AG04450 (cell line): ENCODE measurements around the gene TSFM. TPM values are rescaled to one million over a fixed set of nuclear protein-coding genes. Genes with fewer than 3 reads are reported as not detected.

Source experiments
- CTCF ChIA-PET: fragments of 300-600, 350-600 bp; formaldehyde crosslinking; extraction: SDS; loops from one replicate; lab custom pipeline; 2022; ENCODE audit warnings: antibody characterized with exemption, inconsistent platforms; lab: Charles Lee
- POLR2A ChIA-PET: fragments of 350-600 bp; formaldehyde crosslinking; extraction: SDS; loops from one replicate; lab custom pipeline; 2021; ENCODE audit warnings: antibody characterized with exemption, inconsistent platforms; lab: Yijun Ruan, JAX
- DNase-seq: peaks from one replicate; pipeline ENCODE4 v3.0.0-alpha.2; 2011; ENCODE audit warnings: low read depth, low spot score
- H3K27ac ChIP-seq: one replicate; pipeline ENCODE4 v1.5.1; 2012; ENCODE audit warnings: low read depth, low read length, control low read depth
- H3K27me3 ChIP-seq: one replicate; pipeline ENCODE4 v1.6.0; 2012; ENCODE audit warnings: low read length; ENCODE audit not compliant: control insufficient read depth, insufficient read depth
- H3K4me3 ChIP-seq: 2 replicates; pipeline ENCODE4 v1.5.1; 2011; ENCODE audit warnings: mild to moderate bottlenecking, low read depth, low read length, control low read depth
- H3K9me3 ChIP-seq: 2 replicates; pipeline ENCODE4 v1.5.1; 2012; ENCODE audit warnings: low read length; ENCODE audit not compliant: control insufficient read depth, insufficient read depth
- CTCF ChIP-seq: IDR thresholded peaks from 2 replicates; pipeline ENCODE4 v1.5.1; 2011; ENCODE audit warnings: low read depth, low read length, control low read depth, inconsistent platforms
- polyA plus RNA-seq: library from polyadenylated mRNA; depleted of rRNA; stranded (reverse); fragments of >200 nt; gene quantifications from 2 replicates; pipeline ENCODE4 v1.2.3, GENCODE V29; 2011

Gene TSFM
- polyA plus RNA-seq, 1 experiment, result 22.3 TPM

GRCh38 chr12:57841445-57841844 is 58.9 kb downstream of the TSFM start:
- TF ChIP-seq CTCF, result no peak
- CTCF ChIA-PET, result interaction anchor here (3.9 to 4.0 kb wide), 2 partner anchors 55 to 62 kb away, joined by 22 to 44 read pairs; no protein-coding TSS in a partner anchor
- H3K4me3 ChIP-seq, result peak overlapping the region; percentile 35
- no peaks in the 10 kb centered on the region for H3K27me3 ChIP-seq
- no peak for DNase-seq
- POLR2A ChIA-PET, result no interaction called here
- peaks cover 7% of the 10 kb centered on the region; the same call in 1 of the 2 replicates for H3K9me3 ChIP-seq
- H3K27ac ChIP-seq, result no peak overlapping the region

- no peak for DNase-seq
- H3K9me3 ChIP-seq, result peaks cover 7% of the 10 kb centered on the region; the same call in 1 of the 2 replicates
- no peaks in the 10 kb centered on the region for H3K27me3 ChIP-seq
- H3K27ac ChIP-seq, result no peak overlapping the region
- CTCF ChIA-PET, result interaction anchor here (0.5 to 4.0 kb wide), 6 partner anchors 10 to 62 kb away, joined by 3 to 44 read pairs (median 14); no protein-coding TSS in a partner anchor
- peak overlapping the region; percentile 97 for H3K4me3 ChIP-seq
- TF ChIP-seq CTCF, result no peak
- POLR2A ChIA-PET, result interaction anchor here (1.1 to 5.7 kb wide), 5 partner anchors 10 to 56 kb away, joined by 4 to 114 read pairs (median 7); no protein-coding TSS in a partner anchor
Observed at GRCh38 chr12:57842342-57843294, 60.0 kb downstream of the TSFM start.

- H3K4me3 ChIP-seq, result peak overlapping the region; percentile 97
- DNase-seq, result peak; percentile 57
- POLR2A ChIA-PET, result interaction anchor here (0.6 to 5.7 kb wide), 11 partner anchors 8 to 1232 kb away, joined by 3 to 114 read pairs (median 10); no protein-coding TSS in a partner anchor
- H3K27me3 ChIP-seq, result no peaks in the 10 kb centered on the region
- peak overlapping the region; percentile 98 for H3K27ac ChIP-seq
- no peak for TF ChIP-seq CTCF
- CTCF ChIA-PET, result interaction anchor here (0.6 to 4.0 kb wide), 6 partner anchors 9 to 59 kb away, joined by 3 to 44 read pairs (median 7); no protein-coding TSS in a partner anchor
- peaks cover 7% of the 10 kb centered on the region; the same call in 1 of the 2 replicates for H3K9me3 ChIP-seq
Observed at GRCh38 chr12:57844709-57845477, 62.3 kb downstream of the TSFM start.

GRCh38 chr12:57845478-57846284 is 63.1 kb downstream of the TSFM start:
- H3K27me3 ChIP-seq, result no peaks in the 10 kb centered on the region
- no peak for DNase-seq
- ChIA-PET POLR2A (interaction anchor here (0.7 to 5.7 kb wide), 10 partner anchors 9 to 56 kb away, joined by 3 to 114 read pairs (median 12); no protein-coding TSS in a partner anchor), CTCF (interaction anchor here (0.6 to 4.0 kb wide), 6 partner anchors 10 to 213 kb away, joined by 3 to 44 read pairs (median 4); partner anchors contain the start of gene B4GALNT1)
- H3K4me3 ChIP-seq, result peak overlapping the region; percentile 97
- H3K27ac ChIP-seq, result peak overlapping the region; percentile 98
- TF ChIP-seq CTCF, result no peak
- H3K9me3 ChIP-seq, result peaks cover 7% of the 10 kb centered on the region; the same call in 1 of the 2 replicates
